ENCODE results near the gene GALNT7. TPM values are rescaled to one million over a fixed set of nuclear protein-coding genes. Genes with fewer than 3 reads are reported as not detected.

The GALNT7 gene
- total and polyA plus RNA-seq, 2 of the 13 experiments (the other 11 are each of a cell fraction or from before 2014, with no cell fraction given): 0.08 to 0.13 TPM

DNA sequence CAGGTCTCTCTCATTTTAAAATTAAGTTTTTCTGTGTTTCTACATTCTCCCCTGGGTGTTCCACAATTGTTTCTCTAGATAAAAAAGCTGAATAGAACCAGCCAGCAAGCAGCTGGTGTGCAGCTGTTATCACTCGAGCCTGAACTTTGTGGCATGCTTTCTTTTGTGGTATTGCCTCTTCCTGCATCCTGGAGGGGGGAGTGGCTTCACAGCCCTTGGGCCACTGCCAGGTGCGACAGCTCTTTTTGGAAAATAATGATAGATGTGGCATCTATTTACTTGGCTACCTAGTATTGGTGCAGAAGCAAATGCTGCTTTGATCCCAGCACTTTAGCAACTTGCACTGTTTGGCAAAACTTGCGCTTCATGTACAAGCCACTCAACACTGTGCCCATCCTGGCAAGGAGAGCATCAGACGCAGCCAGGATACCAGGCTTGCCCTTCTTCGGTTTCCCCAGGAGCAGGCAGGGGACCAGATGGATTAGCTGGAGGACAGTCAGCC is 96.1 kb downstream of the GALNT7 start:
- ChIA-PET CTCF (ENCODE audit: low intra/inter-chr PET ratio, low total read pairs) (no interaction called here), POLR2A (no interaction called here)
- no peaks in the 10 kb centered on the region for H3K36me3 ChIP-seq (replicated peaks in 1 of 2; ENCODE audit: control insufficient read depth in 1 of 2, insufficient read depth in 2 of 2, low read length in 2 of 2)
- intact Hi-C loops (cut with micrococcal nuclease; ENCODE audit: unreplicated experiment): no loop called here
- no peak for ATAC-seq
- WGBS (ENCODE audit: low lambda C conversion rate): 12% methylated on average over 5 of the region's 5 CpGs
- H3K9me3 ChIP-seq (ENCODE audit: low read length): no peaks in the 10 kb centered on the region
- no peaks in the 10 kb centered on the region for H3K27me3 ChIP-seq (ENCODE audit: control insufficient read depth in 1 of 2, insufficient read depth in 2 of 2, low read length in 2 of 2)
- in situ Hi-C loops (cut with HindIII; ENCODE audit: extremely low pct_ligation_motif_present, low pct_unique_long_range_greater_than_20kb): no loop called here
- H2AFZ ChIP-seq (ENCODE audit: low read length): no peak overlapping the region
- no peak overlapping the region for H3K4me3 ChIP-seq (replicated peaks in 1 of 3; ENCODE audit: insufficient read depth in 1 of 3, low read depth in 2 of 3, low read length in 3 of 3)
- H3K4me2 ChIP-seq (ENCODE audit: low read depth, low read length): no peak overlapping the region
- BruUV-seq (replicated peaks): no TSS peak
- H4K20me1 ChIP-seq (ENCODE audit: insufficient read depth, low read length): no peaks in the 10 kb centered on the region
- H3K9ac ChIP-seq (ENCODE audit: insufficient read depth, low read depth, low read length): no peak overlapping the region
- no peak for DNase-seq (ENCODE audit: low spot score)
- H3K27ac ChIP-seq (ENCODE audit: extremely low read length, insufficient read depth, low read length): no peak overlapping the region
- FAIRE-seq: no peak
- no peaks in the 10 kb centered on the region for H3K79me2 ChIP-seq (ENCODE audit: insufficient read depth, low read length)
- no peaks in the 10 kb centered on the region for H3K4me1 ChIP-seq (ENCODE audit: insufficient read depth, low read length)
- no peak for TF ChIP-seq ZNF703 (CRISPR knock-in tag; IDR thresholded peaks at IDR 0.05; ENCODE audit: borderline replicate concordance)
- TF ChIP-seq ERF (CRISPR knock-in tag; IDR thresholded peaks at IDR 0.05): no peak
- TF ChIP-seq, protein P1, sequence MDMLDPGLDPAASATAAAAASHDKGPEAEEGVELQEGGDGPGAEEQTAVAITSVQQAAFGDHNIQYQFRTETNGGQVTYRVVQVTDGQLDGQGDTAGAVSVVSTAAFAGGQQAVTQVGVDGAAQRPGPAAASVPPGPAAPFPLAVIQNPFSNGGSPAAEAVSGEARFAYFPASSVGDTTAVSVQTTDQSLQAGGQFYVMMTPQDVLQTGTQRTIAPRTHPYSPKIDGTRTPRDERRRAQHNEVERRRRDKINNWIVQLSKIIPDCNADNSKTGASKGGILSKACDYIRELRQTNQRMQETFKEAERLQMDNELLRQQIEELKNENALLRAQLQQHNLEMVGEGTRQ (IDR thresholded peaks at IDR 0.05; ENCODE audit: low read depth, low read length): no peak
- TF ChIP-seq, protein P1 (CRISPR knock-in tag; IDR thresholded peaks at IDR 0.05; ENCODE audit: borderline replicate concordance): no peak
- no peak for TF ChIP-seq MTA1 (CRISPR knock-in tag; IDR thresholded peaks at IDR 0.05; ENCODE audit: borderline replicate concordance)
- no peak for TF ChIP-seq ZNF136 (CRISPR knock-in tag; IDR thresholded peaks at IDR 0.05; ENCODE audit: low read depth)
- no peak for TF ChIP-seq TSC22D2 (CRISPR knock-in tag; IDR thresholded peaks at IDR 0.05; ENCODE audit: borderline replicate concordance)
- no peak for TF ChIP-seq SSRP1 (CRISPR knock-in tag; IDR thresholded peaks at IDR 0.05)
- TF ChIP-seq NPAS2 (CRISPR knock-in tag; IDR thresholded peaks at IDR 0.05; ENCODE audit: borderline replicate concordance): no peak
- no peak for TF ChIP-seq EZH2 (conservative IDR thresholded peaks at IDR 0.05; ENCODE audit: low read depth, low read length)
- TF ChIP-seq TFDP1 (CRISPR knock-in tag; IDR thresholded peaks at IDR 0.05; ENCODE audit: borderline replicate concordance): no peak
- no peak for TF ChIP-seq KDM5B (CRISPR knock-in tag; IDR thresholded peaks at IDR 0.05; ENCODE audit: borderline replicate concordance)
- no peak for TF ChIP-seq RXRB (CRISPR knock-in tag; IDR thresholded peaks at IDR 0.05; ENCODE audit: borderline replicate concordance)
- no peak for TF ChIP-seq MED8 (CRISPR knock-in tag; IDR thresholded peaks at IDR 0.05; ENCODE audit: insufficient replicate concordance)
- TF ChIP-seq, protein P2, sequence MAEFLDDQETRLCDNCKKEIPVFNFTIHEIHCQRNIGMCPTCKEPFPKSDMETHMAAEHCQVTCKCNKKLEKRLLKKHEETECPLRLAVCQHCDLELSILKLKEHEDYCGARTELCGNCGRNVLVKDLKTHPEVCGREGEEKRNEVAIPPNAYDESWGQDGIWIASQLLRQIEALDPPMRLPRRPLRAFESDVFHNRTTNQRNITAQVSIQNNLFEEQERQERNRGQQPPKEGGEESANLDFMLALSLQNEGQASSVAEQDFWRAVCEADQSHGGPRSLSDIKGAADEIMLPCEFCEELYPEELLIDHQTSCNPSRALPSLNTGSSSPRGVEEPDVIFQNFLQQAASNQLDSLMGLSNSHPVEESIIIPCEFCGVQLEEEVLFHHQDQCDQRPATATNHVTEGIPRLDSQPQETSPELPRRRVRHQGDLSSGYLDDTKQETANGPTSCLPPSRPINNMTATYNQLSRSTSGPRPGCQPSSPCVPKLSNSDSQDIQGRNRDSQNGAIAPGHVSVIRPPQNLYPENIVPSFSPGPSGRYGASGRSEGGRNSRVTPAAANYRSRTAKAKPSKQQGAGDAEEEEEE (CRISPR knock-in tag; IDR thresholded peaks at IDR 0.05; ENCODE audit: borderline replicate concordance): no peak
- TF ChIP-seq MYNN (CRISPR knock-in tag; IDR thresholded peaks at IDR 0.05; ENCODE audit: low read depth): no peak
- TF ChIP-seq, protein P3, sequence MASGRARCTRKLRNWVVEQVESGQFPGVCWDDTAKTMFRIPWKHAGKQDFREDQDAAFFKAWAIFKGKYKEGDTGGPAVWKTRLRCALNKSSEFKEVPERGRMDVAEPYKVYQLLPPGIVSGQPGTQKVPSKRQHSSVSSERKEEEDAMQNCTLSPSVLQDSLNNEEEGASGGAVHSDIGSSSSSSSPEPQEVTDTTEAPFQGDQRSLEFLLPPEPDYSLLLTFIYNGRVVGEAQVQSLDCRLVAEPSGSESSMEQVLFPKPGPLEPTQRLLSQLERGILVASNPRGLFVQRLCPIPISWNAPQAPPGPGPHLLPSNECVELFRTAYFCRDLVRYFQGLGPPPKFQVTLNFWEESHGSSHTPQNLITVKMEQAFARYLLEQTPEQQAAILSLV (CRISPR knock-in tag; IDR thresholded peaks at IDR 0.05; ENCODE audit: borderline replicate concordance): no peak

All from HepG2 (cell line).